22Rv1 (cell line): Measurements from ENCODE around the gene EME2.

Experiments
- CTCF ChIP-seq: fragments of 450-650 bp; IDR thresholded peaks from 2 replicates; pipeline ENCODE4 v1.5.1; 2017; ENCODE audit warnings: mild to moderate bottlenecking
- ZFX ChIP-seq: fragments of 450-650 bp; IDR thresholded peaks from 2 replicates; pipeline ENCODE4 v1.6.1; 2017; ENCODE audit warnings: antibody characterized with exemption, borderline replicate concordance

- TF ChIP-seq CTCF (no peak), ZFX (no peak)
Measured at GRCh38 chr16:1821861-1822611, 49.4 kb downstream of the EME2 start.
